Chondrocyte (in vitro differentiated cells): Measurements from ENCODE around the gene IER3. TPM values are rescaled to one million over a fixed set of nuclear protein-coding genes. Genes with fewer than 3 reads are reported as not detected.
"Not testable (repeated sequence)": the region's sequence is repeated elsewhere in the genome, so short reads cannot be mapped to it uniquely, and the experiment has no call there.

Source experiments
- DNase-seq: peaks from one replicate; pipeline ENCODE4 v3.0.0; 2021; ENCODE audit warnings: mixed read lengths, low spot score
- H3K27ac Mint-ChIP-seq: one replicate; pipeline ENCODE4 v1.8.0; 2021; ENCODE audit warnings: mild to moderate bottlenecking, moderate library complexity, mixed read lengths; ENCODE audit not compliant: unreplicated experiment
- H3K27me3 Mint-ChIP-seq: 2 replicates; pipeline ENCODE4 v1.8.0; 2021; ENCODE audit warnings: low read depth, mixed read lengths
- H3K36me3 Mint-ChIP-seq: 2 replicates; pipeline ENCODE4 v1.8.0; 2021; ENCODE audit warnings: low read depth, mixed read lengths
- H3K4me1 Mint-ChIP-seq: 2 replicates; pipeline ENCODE4 v1.8.0; 2021; ENCODE audit warnings: low read depth, mild to moderate bottlenecking, mixed read lengths
- H3K4me3 Mint-ChIP-seq: one replicate; pipeline ENCODE4 v1.8.0; 2021; ENCODE audit warnings: mild to moderate bottlenecking, moderate library complexity, mixed read lengths; ENCODE audit not compliant: unreplicated experiment
- H3K9me3 Mint-ChIP-seq: 2 replicates; pipeline ENCODE4 v1.8.0; 2021; ENCODE audit warnings: low read depth, mixed read lengths
- CTCF ChIP-seq: fragments of 200-600 bp; sonication (generic); IDR thresholded peaks from 2 replicates; pipeline ENCODE4 v1.5.0; 2021; ENCODE audit warnings: antibody characterized with exemption, mild to moderate bottlenecking, moderate library complexity
- total RNA-seq: library from RNA; stranded (reverse); gene quantifications from 3 replicates; pipeline ENCODE4 v1.2.1, GENCODE V29; 2021

The IER3 gene
- total RNA-seq, 1 donor from 2014 or later: 333 TPM

DNA sequence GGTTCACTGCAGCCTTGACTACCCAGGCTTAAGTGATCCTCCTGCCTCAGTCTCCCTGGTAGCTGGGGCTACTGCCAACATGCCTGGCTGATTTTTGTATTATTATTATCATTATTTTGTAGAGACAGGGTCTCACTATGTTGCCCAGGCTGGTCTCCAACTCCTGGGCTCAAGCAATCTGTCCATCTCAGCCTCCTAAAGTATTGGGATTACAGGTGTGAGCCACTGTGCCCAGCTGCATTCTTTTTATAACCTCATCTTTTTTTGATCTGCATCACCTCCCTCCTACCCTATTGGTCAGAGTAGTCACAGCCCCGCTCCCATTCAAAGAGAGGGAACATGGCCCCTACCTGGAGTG lies 23.6 kb upstream of the IER3 start:
- no peak overlapping the region for H3K4me3 Mint-ChIP-seq
- peak overlapping the region; percentile 50 for H3K27ac Mint-ChIP-seq
- H3K36me3 Mint-ChIP-seq: no peaks in the 10 kb centered on the region
- no peaks in the 10 kb centered on the region for H3K27me3 Mint-ChIP-seq
- no peaks in the 10 kb centered on the region for H3K9me3 Mint-ChIP-seq
- TF ChIP-seq CTCF: no peak
- DNase-seq: no peak
- H3K4me1 Mint-ChIP-seq: peaks cover 76% of the 10 kb centered on the region

GRCh38 chr6:30767158-30767943 lies 23.0 kb upstream of the IER3 start:
- Mint-ChIP-seq H3K9me3 (no peaks in the 10 kb centered on the region), H3K4me3 (no peak overlapping the region), H3K27me3 (no peaks in the 10 kb centered on the region), H3K4me1 (peaks cover 75% of the 10 kb centered on the region), H3K27ac (peak overlapping the region; percentile 39), H3K36me3 (no peaks in the 10 kb centered on the region)
- TF ChIP-seq CTCF: no peak
- DNase-seq: no peak

GRCh38 chr6:30766461-30767157 lies 22.3 kb upstream of the IER3 start:
- H3K27me3 Mint-ChIP-seq: no peaks in the 10 kb centered on the region
- no peak overlapping the region for H3K4me3 Mint-ChIP-seq
- H3K27ac Mint-ChIP-seq: peak overlapping the region; percentile 75
- no peaks in the 10 kb centered on the region for H3K36me3 Mint-ChIP-seq
- no peak for DNase-seq
- no peaks in the 10 kb centered on the region for H3K9me3 Mint-ChIP-seq
- peaks cover 77% of the 10 kb centered on the region for H3K4me1 Mint-ChIP-seq
- no peak for TF ChIP-seq CTCF

GRCh38 chr6:30765495-30765894 lies 21.1 kb upstream of the IER3 start:
- not testable (repeated sequence) for H3K4me3 Mint-ChIP-seq

GRCh38 chr6:30764490-30765043 lies 20.2 kb upstream of the IER3 start:
- H3K4me3 Mint-ChIP-seq, H3K36me3 Mint-ChIP-seq, H3K9me3 Mint-ChIP-seq, H3K27me3 Mint-ChIP-seq, DNase-seq: not testable (repeated sequence)
- Mint-ChIP-seq H3K27ac (peak overlapping the region; percentile 95), H3K4me1 (peaks cover 82% of the 10 kb centered on the region)

More at GRCh38 chr6:30765495-30765894, 21.1 kb upstream of the IER3 start:
- H3K36me3 Mint-ChIP-seq, DNase-seq, H3K9me3 Mint-ChIP-seq, H3K27me3 Mint-ChIP-seq: not testable (repeated sequence)
- peak overlapping the region; percentile 86 for H3K27ac Mint-ChIP-seq
- peaks cover 82% of the 10 kb centered on the region for H3K4me1 Mint-ChIP-seq
